HG03442 (cell line): ENCODE measurements around the gene IFIT1.
A peak's percentile ranks its signal among the peaks of the same experiment; 100 is the strongest.
"Not testable (repeated sequence)": the region's sequence is repeated elsewhere in the genome, so short reads cannot be mapped to it uniquely, and the experiment has no call there.

ENCODE experiments used
- ATAC-seq: cut with Tn5 transposase; IDR thresholded peaks from one replicate; pipeline ENCODE4 v1.9.1; 2021; ENCODE audit warnings: mild to moderate bottlenecking, moderate library complexity; ENCODE audit not compliant: unreplicated experiment

Gene IFIT1

GRCh38 chr10:89398003-89398749 lies 5.8 kb downstream of the IFIT1 start:
- no peak for ATAC-seq

GRCh38 chr10:89399956-89400355 lies 7.5 kb downstream of the IFIT1 start:
- ATAC-seq: no peak

- ATAC-seq: no peak
These were observed 10.6 kb downstream of the IFIT1 start for GRCh38 chr10:89403043-89403442.

GRCh38 chr10:89404104-89405047 lies 12.0 kb downstream of the IFIT1 start:
- ATAC-seq: no peak

GRCh38 chr10:89406178-89406577 lies 13.8 kb downstream of the IFIT1 start:
- ATAC-seq: not testable (repeated sequence)

GRCh38 chr10:89407792-89408191 lies 15.4 kb downstream of the IFIT1 start:
- not testable (repeated sequence) for ATAC-seq

- not testable (repeated sequence) for ATAC-seq
These were observed 16.9 kb downstream of the IFIT1 start for GRCh38 chr10:89409282-89409681.

- not testable (repeated sequence) for ATAC-seq
These were observed 18.1 kb downstream of the IFIT1 start for GRCh38 chr10:89410551-89410950.

GRCh38 chr10:89411135-89411534 lies 18.7 kb downstream of the IFIT1 start:
- not testable (repeated sequence) for ATAC-seq

- ATAC-seq: not testable (repeated sequence)
These were observed 19.9 kb downstream of the IFIT1 start for GRCh38 chr10:89412276-89412675.

- ATAC-seq: no peak
These were observed 21.0 kb downstream of the IFIT1 start for GRCh38 chr10:89413398-89413912.

- peak; percentile 72 for ATAC-seq
These were observed 21.9 kb downstream of the IFIT1 start, which contains the start of gene IFIT5 for GRCh38 chr10:89414146-89414878. Gene IFIT5, plus strand, starts transcription at chr10:89414568. Its CDS starts 231 bp downstream, at chr10:89414799.

GRCh38 chr10:89414879-89415821 lies 22.7 kb downstream of the IFIT1 start:
- ATAC-seq: peak; percentile 29

GRCh38 chr10:89416465-89416864 lies 24.0 kb downstream of the IFIT1 start:
- no peak for ATAC-seq

- no peak for ATAC-seq
These were observed 27.1 kb downstream of the IFIT1 start for GRCh38 chr10:89419548-89419947.

GRCh38 chr10:89421018-89421476 lies 28.6 kb downstream of the IFIT1 start:
- ATAC-seq: no peak

GRCh38 chr10:89425000-89425399 lies 32.6 kb downstream of the IFIT1 start:
- ATAC-seq: no peak

- no peak for ATAC-seq
These were observed 33.9 kb downstream of the IFIT1 start for GRCh38 chr10:89426230-89426868.

- ATAC-seq: no peak
These were observed 35.2 kb downstream of the IFIT1 start for GRCh38 chr10:89427629-89428028.
